Activated CD4-positive, alpha-beta T cell treated with anti-CD3 and anti-CD28 coated beads, Interleukin-2, amount 50 U/mL, for 16 hours (primary cell): ENCODE measurements around the gene PQBP1.

Experiments
- DNase-seq: peaks from one replicate; pipeline ENCODE4 v3.0.0-alpha.2; 2020

PQBP1 gene

GRCh38 chrX:48902776-48903175 lies 5.0 kb downstream of the PQBP1 start:
- no peak for DNase-seq

DNA sequence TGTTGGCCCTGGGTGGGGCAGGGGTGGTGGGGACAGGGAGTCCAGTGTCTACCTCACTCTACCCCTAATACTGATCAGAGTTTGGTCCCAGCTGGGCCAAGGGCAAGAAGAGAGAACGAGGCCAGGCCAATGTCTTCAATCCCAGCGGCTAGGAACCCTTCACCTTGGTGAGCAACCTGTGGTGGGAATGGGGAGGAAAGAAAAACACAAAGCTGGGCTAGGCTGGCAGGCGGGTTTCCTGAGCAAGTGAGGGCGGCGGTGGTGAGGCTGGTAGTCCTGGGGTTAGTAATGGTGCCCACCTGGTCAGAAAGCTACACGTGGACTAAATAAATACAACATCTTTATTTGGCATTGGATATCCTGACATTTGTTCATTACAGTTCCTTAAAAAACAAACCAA lies 5.6 kb downstream of the PQBP1 start:
- DNase-seq = no peak

DNA sequence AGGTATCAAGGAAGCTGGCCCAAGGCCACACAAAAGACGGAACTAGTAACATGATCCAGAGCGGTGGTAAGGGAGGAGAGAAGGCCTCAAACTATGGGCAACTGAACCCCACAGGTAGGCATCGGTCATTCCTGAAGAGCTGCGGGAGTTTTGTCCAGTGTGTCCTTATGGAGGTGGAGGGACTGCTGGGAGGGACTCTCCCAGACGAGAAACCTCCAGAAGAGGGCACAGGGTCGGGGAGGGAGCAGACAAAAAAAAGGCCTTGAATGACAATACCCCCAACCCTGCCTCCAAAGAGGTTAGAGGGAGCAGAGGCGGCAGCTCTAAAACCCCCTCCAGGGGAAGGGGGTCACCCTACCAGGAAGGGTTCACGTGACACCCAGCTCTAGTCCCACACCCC lies 6.5 kb downstream of the PQBP1 start:
- no peak for DNase-seq

GRCh38 chrX:48904626-48905025 lies 6.9 kb downstream of the PQBP1 start:
- DNase-seq = no peak

GRCh38 chrX:48905090-48905790 lies 7.5 kb downstream of the PQBP1 start:
- no peak for DNase-seq

DNA sequence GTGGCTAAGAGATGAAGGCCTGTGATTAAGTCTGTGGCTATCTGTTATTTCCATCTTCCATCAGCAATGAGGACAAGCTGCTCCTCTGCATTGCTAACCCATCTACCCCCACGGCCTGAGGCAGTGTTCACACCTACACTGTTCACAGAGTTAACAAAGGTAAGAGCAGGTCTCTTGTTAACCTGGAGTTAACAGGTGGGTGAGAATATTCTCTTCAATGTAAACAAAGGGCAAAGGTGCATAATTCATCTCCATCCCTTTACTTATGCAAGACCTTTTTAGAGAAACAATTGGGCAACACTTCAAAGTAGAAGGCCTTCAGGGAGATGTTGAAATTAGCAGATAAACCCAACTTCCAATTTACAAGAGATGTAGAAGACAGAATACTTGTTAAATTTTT lies 10.9 kb downstream of the PQBP1 start:
- DNase-seq = no peak

- no peak for DNase-seq
Observed at GRCh38 chrX:48909703-48910294, 12.1 kb downstream of the PQBP1 start.

- peak; percentile 24 for DNase-seq
Observed at GRCh38 chrX:48910926-48911411, 13.2 kb downstream of the PQBP1 start.

DNA sequence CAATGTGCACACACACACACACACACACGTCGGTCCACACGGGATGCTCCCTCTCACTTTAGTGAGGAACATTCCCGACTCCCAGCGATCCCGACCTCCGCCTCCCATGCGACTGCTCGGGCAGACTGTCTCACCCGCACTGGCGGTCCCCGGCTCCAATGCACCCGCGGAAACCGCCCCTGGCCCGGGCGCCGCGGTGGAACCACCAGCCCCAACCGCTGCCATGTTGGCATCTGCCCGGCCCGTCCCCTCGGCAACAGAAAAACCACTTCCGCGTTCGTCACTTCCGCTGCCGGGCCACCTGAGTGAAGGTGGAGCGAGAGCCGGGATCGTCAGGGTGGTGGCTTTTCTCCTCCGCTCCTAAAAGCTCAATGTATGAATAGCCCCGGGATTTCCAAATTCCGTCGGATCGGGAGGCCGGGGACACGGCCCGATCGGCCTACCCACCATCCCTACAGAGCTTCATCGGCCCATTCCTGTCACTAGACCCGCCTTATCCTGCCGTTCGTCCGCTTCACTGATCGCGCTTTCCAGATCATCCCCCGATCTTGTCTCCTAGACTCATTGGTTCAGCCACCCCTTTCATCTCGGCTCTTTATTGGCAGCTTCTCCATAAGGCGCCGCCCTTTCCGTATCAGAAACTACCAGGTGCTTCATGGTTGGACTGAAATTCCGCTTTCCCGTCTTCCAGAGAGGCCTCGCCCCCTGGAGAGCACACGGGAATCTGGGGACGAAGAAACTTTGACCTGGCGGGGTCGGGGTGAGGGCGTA lies 13.9 kb downstream of the PQBP1 start, which contains the start of gene SLC35A2:
Gene SLC35A2 (minus strand): TSS at position 235 of the 771 bp plus-strand sequence. CDS start 10 bp downstream, at position 225.
- peak; percentile 87 for DNase-seq

DNA sequence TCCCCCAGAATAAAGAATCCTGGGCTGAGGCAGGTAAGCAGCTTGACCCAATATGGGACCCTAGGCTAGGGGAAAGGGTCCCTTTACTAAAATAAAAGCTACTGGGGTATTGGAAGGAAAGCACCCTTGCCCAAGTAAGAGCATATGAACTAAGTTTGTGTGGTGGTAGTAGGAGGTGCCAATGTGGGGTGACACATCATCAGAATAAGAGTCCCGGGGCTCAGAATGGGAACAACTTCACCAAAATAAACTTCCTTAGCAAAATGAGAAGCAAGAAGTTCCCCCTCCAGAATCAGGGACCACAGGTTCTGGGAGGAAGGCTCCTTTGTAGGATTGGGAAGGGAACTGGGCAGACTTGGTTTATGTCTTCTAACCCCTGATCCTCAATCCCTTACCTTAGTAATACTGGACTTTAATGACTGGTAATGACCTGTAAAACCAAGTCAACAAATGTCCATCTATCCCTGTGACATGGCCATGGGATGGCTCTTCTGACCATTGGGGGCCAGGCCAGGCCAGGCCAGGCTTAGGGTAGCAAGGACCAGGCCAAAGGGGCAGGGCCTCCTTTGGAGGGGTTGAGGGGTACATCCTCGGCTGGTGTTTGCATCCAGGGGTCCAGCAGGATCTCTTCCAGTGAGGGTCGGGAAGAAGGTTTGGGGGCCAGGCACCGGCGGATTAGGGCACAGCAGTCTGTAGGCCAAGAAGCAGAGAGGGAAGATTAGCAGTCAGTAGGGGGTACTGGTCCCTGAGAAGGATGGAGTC lies 16.1 kb downstream of the PQBP1 start:
- DNase-seq = no peak

- no peak for DNase-seq
Observed at GRCh38 chrX:48914593-48915493, 17.1 kb downstream of the PQBP1 start.

GRCh38 chrX:48917139-48918001 lies 19.6 kb downstream of the PQBP1 start:
- peak; percentile 93 for DNase-seq

DNA sequence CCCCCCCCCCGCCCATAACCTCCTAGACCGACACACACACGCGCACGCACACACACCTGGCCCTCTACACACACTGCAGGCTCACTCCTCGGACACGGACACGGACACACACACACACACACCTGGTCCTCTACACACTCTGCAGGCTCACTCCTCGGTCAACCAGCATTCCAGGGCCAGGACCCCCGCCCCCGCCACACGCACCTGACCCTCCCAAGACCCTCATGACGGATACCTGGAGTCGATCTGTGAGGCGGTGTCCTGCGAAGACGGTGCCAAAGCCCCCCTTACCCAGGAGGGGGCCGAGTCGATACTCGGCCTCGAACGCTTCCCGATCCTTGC lies 20.5 kb downstream of the PQBP1 start:
- DNase-seq = no peak

DNA sequence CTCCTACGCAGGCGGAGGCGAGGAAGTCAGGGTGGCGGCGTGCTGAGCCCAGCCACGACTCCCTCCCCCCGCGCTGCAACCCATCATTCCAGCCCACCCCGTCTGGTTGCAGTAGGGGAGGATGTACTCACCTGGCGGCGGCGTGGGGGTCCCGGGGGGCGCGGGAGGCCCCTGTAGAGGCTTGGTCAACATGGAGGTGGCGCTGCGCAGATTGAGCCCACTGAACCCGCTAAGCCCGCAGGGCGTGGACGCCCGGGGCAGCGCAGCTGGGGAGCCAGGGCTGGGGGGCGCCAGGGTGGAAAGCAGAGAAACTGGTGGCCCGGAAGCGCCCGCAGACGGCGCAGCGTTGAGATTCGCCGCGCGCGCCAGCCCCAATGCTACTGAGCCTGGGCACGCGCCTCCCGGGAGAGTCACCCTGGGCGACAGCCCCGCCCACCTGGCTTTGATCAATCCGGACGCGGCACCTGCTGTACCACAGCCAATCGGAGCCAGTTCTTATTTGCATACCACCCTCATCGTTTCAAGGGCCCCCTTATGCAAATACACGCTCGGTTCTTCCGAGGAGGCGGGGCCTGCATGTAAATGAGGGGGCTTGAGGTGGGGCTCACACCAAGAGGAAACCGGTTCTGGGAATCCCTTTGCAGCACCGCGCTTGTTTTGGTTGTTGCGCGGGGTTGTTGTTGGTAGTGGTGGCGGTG lies 21.1 kb downstream of the PQBP1 start, which contains the start of gene PIM2:
Gene PIM2 (minus strand): TSS at position 382 of the 698 bp plus-strand sequence. CDS start 190 bp downstream, at position 192.
- DNase-seq = peak; percentile 95

GRCh38 chrX:48919360-48919841 lies 21.7 kb downstream of the PQBP1 start:
- DNase-seq = peak; percentile 41

- peak; percentile 57 for DNase-seq
Observed at GRCh38 chrX:48919947-48920717, 22.4 kb downstream of the PQBP1 start.

DNA sequence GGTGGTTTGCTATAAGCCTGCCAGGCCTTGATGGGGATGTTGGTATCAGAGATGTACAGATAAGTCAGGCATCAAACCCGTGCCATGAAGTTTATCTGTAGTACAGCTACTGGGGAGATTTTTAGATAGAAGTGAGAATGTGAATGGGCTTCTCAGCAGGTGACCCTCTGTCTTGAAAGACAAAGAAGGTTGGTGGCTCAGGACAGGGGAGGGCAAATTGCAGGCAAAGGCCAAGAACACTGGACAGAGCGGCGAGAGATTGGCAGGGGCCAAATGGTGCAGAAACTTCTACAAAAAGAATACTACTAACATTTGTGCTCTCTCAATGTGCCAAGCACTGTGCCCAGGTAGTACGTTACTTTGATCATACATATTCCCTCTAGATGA lies 23.0 kb downstream of the PQBP1 start:
- DNase-seq = no peak

- no peak for DNase-seq
Observed at GRCh38 chrX:48923771-48924170, 26.0 kb downstream of the PQBP1 start.

DNA sequence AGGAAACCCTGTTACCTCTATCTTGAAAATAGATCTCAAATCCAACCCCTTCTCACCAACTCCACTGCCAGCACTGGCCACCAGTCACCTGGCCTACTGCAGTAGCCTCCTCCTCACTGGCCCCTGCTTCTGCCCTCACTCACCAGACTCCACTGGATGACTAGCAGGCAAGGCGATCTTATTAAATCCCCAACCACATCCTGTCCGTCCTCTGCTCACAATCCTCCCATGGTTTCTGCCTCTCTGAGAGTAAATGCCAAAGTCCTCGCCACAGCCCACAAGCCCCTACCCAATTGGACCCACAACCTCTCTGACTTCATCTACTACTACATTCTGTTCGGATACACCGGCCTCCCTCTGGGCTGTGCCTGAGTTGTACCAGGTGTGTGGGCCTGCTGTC lies 26.5 kb downstream of the PQBP1 start:
- no peak for DNase-seq
